HepG2 (cell line): ENCODE measurements around the gene AKAP7. TPM values are rescaled to one million over a fixed set of nuclear protein-coding genes. Genes with fewer than 3 reads are reported as not detected.
A peak's percentile ranks its signal among the peaks of the same experiment; 100 is the strongest.

Source experiments
- ATAC-seq: fragments of 200-7000 bp; cut with Tn5 transposase; 3 replicates; pipeline ENCODE4 v1.9.1; 2020; ENCODE audit warnings: mild to moderate bottlenecking, moderate library complexity
- BruUV-seq: library from RNA; stranded (reverse); fragments of 400-500 nt; replicated peaks from 2 replicates; lab custom pipeline; 2021; lab: Mats Ljungman, UMichigan
- CTCF ChIA-PET: fragments of 300-600 bp; formaldehyde crosslinking; extraction: SDS; loops from one replicate; lab custom pipeline; 2021; ENCODE audit warnings: low total read pairs, inconsistent platforms, low intra/inter-chr PET ratio; lab: Yijun Ruan, JAX
- POLR2A ChIA-PET: fragments of 350-600 bp; sonication (Branson Sonifier 250); formaldehyde crosslinking; loops from one replicate; lab custom pipeline; 2020; ENCODE audit warnings: antibody characterized with exemption, inconsistent platforms; lab: Yijun Ruan, JAX
- DNase-seq: peaks from one replicate; pipeline ENCODE4 v3.0.0-alpha.2; 2015; ENCODE audit warnings: low spot score
- FAIRE-seq: peaks from 3 replicates; lab custom pipeline; 2011; peaks lifted over from hg19 to GRCh38; lab: Jason Lieb, UNC
- H2AFZ ChIP-seq: one replicate; pipeline ENCODE4 v1.6.1; 2011; ENCODE audit warnings: low read length, inconsistent platforms
- H3K27ac ChIP-seq: fragments of 300-600 bp; 3 replicates; pipeline ENCODE4 v1.8.0; 2011; ENCODE audit warnings: mixed run types, mild to moderate bottlenecking, mixed read lengths, low read length, inconsistent platforms; ENCODE audit not compliant: insufficient read depth; ENCODE audit errors: extremely low read length
- H3K27me3 ChIP-seq, 2 experiments: fragments of 200-600 bp in 1 of 2; 2 replicates in 1 of 2; 3 replicates in 1 of 2; pipeline versions ENCODE4 v1.6.0 to v1.8.0; 2011; ENCODE audit warnings: low read length in 2 of 2, mild to moderate bottlenecking in 2 of 2, moderate library complexity in 2 of 2, inconsistent platforms in 1 of 2; ENCODE audit not compliant: insufficient read depth in 2 of 2, control insufficient read depth in 1 of 2
- H3K36me3 ChIP-seq, 2 experiments: fragments of 200-600 bp in 1 of 2; replicated peaks in 1 of 2; 2 replicates in 1 of 2; 3 replicates in 1 of 2; pipeline versions ENCODE4 v1.5.1 to v1.8.0; 2011; ENCODE audit warnings: low read length in 2 of 2, inconsistent platforms in 1 of 2; ENCODE audit not compliant: insufficient read depth in 2 of 2, control insufficient read depth in 1 of 2
- H3K4me1 ChIP-seq: 2 replicates; pipeline ENCODE4 v1.5.1; 2012; ENCODE audit warnings: low read length, inconsistent platforms; ENCODE audit not compliant: insufficient read depth
- H3K4me2 ChIP-seq: 2 replicates; pipeline ENCODE4 v1.6.0; 2011; ENCODE audit warnings: low read depth, low read length, inconsistent platforms
- H3K4me3 ChIP-seq, 3 experiments: fragments of 200-600 bp in 1 of 3; sonication (generic), shearing (Covaris generic) in 1 of 3; replicated peaks in 1 of 3; 2 replicates each; pipeline ENCODE4 v1.5.1; 2011 to 2016; ENCODE audit warnings: low read length in 3 of 3, inconsistent platforms in 2 of 3, low read depth in 2 of 3, mild to moderate bottlenecking in 2 of 3, control low read depth in 1 of 3, mixed read lengths in 1 of 3; ENCODE audit not compliant: insufficient read depth in 1 of 3
- H3K79me2 ChIP-seq: one replicate; pipeline ENCODE4 v1.6.1; 2011; ENCODE audit warnings: low read length, inconsistent platforms; ENCODE audit not compliant: insufficient read depth
- H3K9ac ChIP-seq: 2 replicates; pipeline ENCODE4 v1.6.0; 2011; ENCODE audit warnings: mild to moderate bottlenecking, low read depth, low read length, inconsistent platforms; ENCODE audit not compliant: insufficient read depth
- H3K9me3 ChIP-seq: 2 replicates; pipeline ENCODE4 v1.5.1; 2012; ENCODE audit warnings: mild to moderate bottlenecking, low read length
- H4K20me1 ChIP-seq: 2 replicates; pipeline ENCODE4 v1.6.0; 2011; ENCODE audit warnings: inconsistent platforms, mild to moderate bottlenecking, low read length, moderate library complexity; ENCODE audit not compliant: insufficient read depth
- BRD4 ChIP-seq: sonication (generic); formaldehyde crosslinking; IDR thresholded peaks from 2 replicates; pipeline ENCODE4 v1.4.0; 2020; ENCODE audit warnings: missing genetic modification reagents
- DBP ChIP-seq: sonication (generic); formaldehyde crosslinking; IDR thresholded peaks from 2 replicates; pipeline ENCODE4 v1.4.0; 2020; ENCODE audit warnings: missing genetic modification reagents; ENCODE audit errors: not compliant biosample characterization
- ISX ChIP-seq: sonication (generic); formaldehyde crosslinking; conservative IDR thresholded peaks from 2 replicates; pipeline ENCODE4 v1.5.0; 2020; ENCODE audit warnings: missing genetic modification reagents
- KMT2A ChIP-seq: sonication (generic); formaldehyde crosslinking; IDR thresholded peaks from 2 replicates; pipeline ENCODE4 v1.4.0; 2020; ENCODE audit warnings: missing genetic modification reagents
- MED1 ChIP-seq: sonication (generic); formaldehyde crosslinking; IDR thresholded peaks from 2 replicates; pipeline ENCODE4 v1.4.0; 2020; ENCODE audit warnings: missing genetic modification reagents
- NFYB ChIP-seq: sonication (generic); formaldehyde crosslinking; IDR thresholded peaks from 2 replicates; pipeline ENCODE4 v1.4.0; 2020; ENCODE audit warnings: missing genetic modification reagents
- RBFOX2 ChIP-seq: fragments of 200-400 bp; formaldehyde crosslinking; IDR thresholded peaks from 2 replicates; pipeline ENCODE4 v1.6.1; 2017; ENCODE audit warnings: low read depth, mild to moderate bottlenecking, low read length
- RERE ChIP-seq: IDR thresholded peaks from 2 replicates; pipeline ENCODE4 v1.6.1; 2016; ENCODE audit warnings: low read depth, missing genetic modification reagents, missing compliant biosample characterization
- ZNF142 ChIP-seq: sonication (generic); formaldehyde crosslinking; IDR thresholded peaks from 2 replicates; pipeline ENCODE4 v1.4.0; 2020; ENCODE audit warnings: missing genetic modification reagents
- ZNF432 ChIP-seq: sonication (generic); formaldehyde crosslinking; IDR thresholded peaks from 2 replicates; pipeline ENCODE4 v1.5.0; 2020; ENCODE audit warnings: missing genetic modification reagents, mild to moderate bottlenecking, borderline replicate concordance
- ZNF44 ChIP-seq: sonication (generic); formaldehyde crosslinking; IDR thresholded peaks from 2 replicates; pipeline ENCODE4 v1.5.1; 2020; ENCODE audit warnings: mild to moderate bottlenecking, missing genetic modification reagents
- WGBS: methylation state at CpG from one replicate; pipeline ENCODE4 v1.1.6; 2017; ENCODE audit warnings: low lambda C conversion rate; 5-methylcytosine and 5-hydroxymethylcytosine counted together
- in situ Hi-C: cut with HindIII; loops from 2 replicates; pipeline ENCODE4 v1.10.0; 2017; ENCODE audit warnings: low pct_unique_long_range_greater_than_20kb; ENCODE audit not compliant: extremely low pct_ligation_motif_present
- intact Hi-C: fragments of 100-400 bp; cut with micrococcal nuclease; formaldehyde crosslinking; loops from one replicate; pipeline ENCODE4 v1.10.0; 2022; ENCODE audit not compliant: unreplicated experiment
- polyA plus RNA-seq, 8 experiments: library from polyadenylated mRNA; depleted of rRNA in 3 of 8; stranded (reverse) in 7 of 8; unstranded in 1 of 8; fragments of >200 nt; fragmentation: Illumina TruSeq in 4 of 8; extraction: Trizol in 4 of 8; gene quantifications; 2 replicates each; pipeline versions ENCODE4 v1.2.1 to v1.2.3, GENCODE V29; 2011 to 2016; ENCODE audit warnings: low read depth in 4 of 8, missing spikeins in 1 of 8, mixed read lengths in 1 of 8; ENCODE audit not compliant: insufficient read depth in 1 of 8
- total RNA-seq, 5 experiments: library from RNA; depleted of rRNA; stranded (reverse); fragments of >200 nt; fragmentation: Illumina TruSeq; extraction: Trizol; gene quantifications; 2 replicates each; pipeline ENCODE4 v1.2.3, GENCODE V29; 2016; ENCODE audit warnings: low read depth in 1 of 5

AKAP7 gene
- total and polyA plus RNA-seq, 2 of the 13 experiments (the other 11 are each of a cell fraction or from before 2014, with no cell fraction given) = 3.6 to 11.7 TPM

GRCh38 chr6:131136021-131136786, 937 bp downstream of the AKAP7 start (continued):
- no peak for TF ChIP-seq ZNF432 (CRISPR knock-in tag)
- peak; percentile 84; the same call in 1 of the 2 replicates for TF ChIP-seq ZNF44
- peak; percentile 29 for TF ChIP-seq MED1 (CRISPR knock-in tag)
- peak; percentile 87 for TF ChIP-seq KMT2A (CRISPR knock-in tag)
- 0 out of 2 replicates have a peak, but pooled peaks have one; percentile 3 for TF ChIP-seq ZNF142 (CRISPR knock-in tag)
- TF ChIP-seq ISX (CRISPR knock-in tag) = no peak

GRCh38 chr6:131139599-131139998, 4.3 kb downstream of the AKAP7 start:
- POLR2A ChIA-PET = no interaction called here
- TF ChIP-seq NFYB (CRISPR knock-in tag) (no peak), RERE (CRISPR knock-in tag) (no peak), DBP (CRISPR knock-in tag) (no peak), BRD4 (CRISPR knock-in tag) (no peak), RBFOX2 (no peak)

More at GRCh38 chr6:131139599-131139998, 4.3 kb downstream of the AKAP7 start:
- WGBS = 89% methylated on average over 4 of the region's 4 CpGs
- no peak for DNase-seq
- Histone ChIP-seq H3K9me3 (no peaks in the 10 kb centered on the region), H3K79me2 (no peaks in the 10 kb centered on the region), H4K20me1 (no peaks in the 10 kb centered on the region), H3K9ac (no peak overlapping the region), H3K36me3 (no peaks in the 10 kb centered on the region), H3K27ac (no peak overlapping the region), H3K4me2 (no peak overlapping the region), H2AFZ (no peak overlapping the region), H3K27me3 (no peaks in the 10 kb centered on the region; a peak in 1 of 5 replicates), H3K4me1 (peaks cover 24% of the 10 kb centered on the region), H3K4me3 (no peak overlapping the region)
- in situ Hi-C loops (no loop called here), intact Hi-C loops (no loop called here)
- no TSS peak for BruUV-seq
- CTCF ChIA-PET = no interaction called here
- no peak for FAIRE-seq
- no peak for ATAC-seq
